SU-DHL-6 (cell line): ENCODE data around the gene ZNF80.

Experiments used
- CTCF ChIP-seq: fragments of 200-600 bp; sonication (generic); IDR thresholded peaks from one replicate; pipeline ENCODE4 v1.5.1; 2017; ENCODE audit warnings: antibody characterized with exemption, mild to moderate bottlenecking, low read length, moderate library complexity; ENCODE audit not compliant: insufficient read depth, poor library complexity, severe bottlenecking
- EZH2phosphoT487 ChIP-seq: fragments of 200-600 bp; sonication (generic), shearing (Covaris generic); conservative IDR thresholded peaks from 2 replicates; pipeline ENCODE4 v1.6.1; 2018; ENCODE audit warnings: mild to moderate bottlenecking, antibody characterized with exemption, low read length, moderate library complexity, mixed read lengths

GRCh38 chr3:114207768-114208167 lies 29.6 kb downstream of the ZNF80 start:
- TF ChIP-seq CTCF (no peak), EZH2phosphoT487 (no peak)
